Muscle of leg (tissue), 16 donors: ENCODE data around the gene TCN2. TPM values are rescaled to one million over a fixed set of nuclear protein-coding genes. Genes with fewer than 3 reads are reported as not detected.
"Not testable (repeated sequence)": the region's sequence is repeated elsewhere in the genome, so short reads cannot be mapped to it uniquely, and the experiment has no call there.

ENCODE experiments used
- DNase-seq: peaks from one replicate; pipeline ENCODE4 v3.0.0; 2013
- H3K27ac ChIP-seq: one replicate; pipeline ENCODE4 v1.5.1; 2013; ENCODE audit warnings: mild to moderate bottlenecking, low read length, control low read depth
- H3K27me3 ChIP-seq: one replicate; pipeline ENCODE4 v1.6.1; 2013; ENCODE audit warnings: low read length; ENCODE audit not compliant: control insufficient read depth, insufficient read depth
- H3K36me3 ChIP-seq: one replicate; pipeline ENCODE4 v1.6.1; 2013; ENCODE audit warnings: low read length; ENCODE audit not compliant: control insufficient read depth, insufficient read depth
- H3K4me1 ChIP-seq: one replicate; pipeline ENCODE4 v1.6.1; 2013; ENCODE audit warnings: low read length; ENCODE audit not compliant: control insufficient read depth, insufficient read depth
- H3K4me3 ChIP-seq: one replicate; pipeline ENCODE4 v1.5.1; 2013; ENCODE audit warnings: low read length, control low read depth
- H3K9me3 ChIP-seq: replicated peaks from 2 replicates; pipeline ENCODE4 v1.6.1; 2013; ENCODE audit warnings: low read depth, low read length; ENCODE audit not compliant: control insufficient read depth
- WGBS: methylation state at CpG from one replicate; pipeline ENCODE4 v1.1.5; 2013; ENCODE audit warnings: missing lambda C conversion rate; ENCODE audit not compliant: insufficient coverage; 5-methylcytosine and 5-hydroxymethylcytosine counted together
- long read RNA-seq, 11 donors: transcript quantifications; one replicate each; lab custom pipeline, GENCODE V29; 2026
- polyA plus RNA-seq, 8 donors: library from polyadenylated mRNA; unstranded; fragments of 120-200 nt; gene quantifications; one replicate each; pipeline versions ENCODE4 v1.2.1 to v1.2.3, GENCODE V29; 2013; ENCODE audit warnings: inconsistent platforms in 1 of 8, low replicate concordance in 1 of 8; ENCODE audit not compliant: insufficient read length in 8 of 8, insufficient read depth in 1 of 8
- total RNA-seq: library from RNA; stranded (reverse); fragments of 120-200 nt; gene quantifications from one replicate; pipeline ENCODE4 v1.2.4, GENCODE V29; 2013

TCN2 gene
- total RNA-seq (7.4 TPM), polyA plus RNA-seq (10 to 100 TPM in 4 of 8 donors, 1 to 10 TPM in 4; 6.0 to 13.2 (median 10.7) TPM)
- long read RNA-seq, donor 1, partial matches to known transcripts = 0 of 1 reads
- long read RNA-seq, donor 1, other reads (novel, unspliced or antisense) = 0 of 1 reads
- long read RNA-seq, donor 2 = 0 reads
- long read RNA-seq, donor 3, partial matches to known transcripts = 0 of 2 reads
- long read RNA-seq, donor 3, other reads (novel, unspliced or antisense) = 0 of 2 reads
- long read RNA-seq, donor 4, partial matches to known transcripts = 0 of 1 reads
- long read RNA-seq, donor 4, other reads (novel, unspliced or antisense) = 0 of 1 reads
- long read RNA-seq, donor 5, transcript TCN2-201 (9 exons, 2,535 nt) = major isoform, 7 of 9 reads
- long read RNA-seq, donor 5, partial matches to known transcripts = 0 of 9 reads
- long read RNA-seq, donor 5, other reads (novel, unspliced or antisense) = 0 of 9 reads
- long read RNA-seq, donor 6, partial matches to known transcripts = 0 of 1 reads
- long read RNA-seq, donor 6, other reads (novel, unspliced or antisense) = 0 of 1 reads
- long read RNA-seq, donor 7, partial matches to known transcripts = 0 of 3 reads
- long read RNA-seq, donor 7, other reads (novel, unspliced or antisense) = 0 of 3 reads
- long read RNA-seq, donor 8 = 0 reads
- long read RNA-seq, donor 9, partial matches to known transcripts = 0 of 1 reads
- long read RNA-seq, donor 9, other reads (novel, unspliced or antisense) = 0 of 1 reads
- long read RNA-seq, donor 10, transcript TCN2-201 (9 exons, 2,535 nt) = major isoform, 8 of 9 reads
- long read RNA-seq, donor 10, partial matches to known transcripts = 0 of 9 reads
- long read RNA-seq, donor 10, other reads (novel, unspliced or antisense) = 0 of 9 reads
- long read RNA-seq, donor 11, partial matches to known transcripts = 0 of 3 reads
- long read RNA-seq, donor 11, other reads (novel, unspliced or antisense) = 0 of 3 reads

DNA sequence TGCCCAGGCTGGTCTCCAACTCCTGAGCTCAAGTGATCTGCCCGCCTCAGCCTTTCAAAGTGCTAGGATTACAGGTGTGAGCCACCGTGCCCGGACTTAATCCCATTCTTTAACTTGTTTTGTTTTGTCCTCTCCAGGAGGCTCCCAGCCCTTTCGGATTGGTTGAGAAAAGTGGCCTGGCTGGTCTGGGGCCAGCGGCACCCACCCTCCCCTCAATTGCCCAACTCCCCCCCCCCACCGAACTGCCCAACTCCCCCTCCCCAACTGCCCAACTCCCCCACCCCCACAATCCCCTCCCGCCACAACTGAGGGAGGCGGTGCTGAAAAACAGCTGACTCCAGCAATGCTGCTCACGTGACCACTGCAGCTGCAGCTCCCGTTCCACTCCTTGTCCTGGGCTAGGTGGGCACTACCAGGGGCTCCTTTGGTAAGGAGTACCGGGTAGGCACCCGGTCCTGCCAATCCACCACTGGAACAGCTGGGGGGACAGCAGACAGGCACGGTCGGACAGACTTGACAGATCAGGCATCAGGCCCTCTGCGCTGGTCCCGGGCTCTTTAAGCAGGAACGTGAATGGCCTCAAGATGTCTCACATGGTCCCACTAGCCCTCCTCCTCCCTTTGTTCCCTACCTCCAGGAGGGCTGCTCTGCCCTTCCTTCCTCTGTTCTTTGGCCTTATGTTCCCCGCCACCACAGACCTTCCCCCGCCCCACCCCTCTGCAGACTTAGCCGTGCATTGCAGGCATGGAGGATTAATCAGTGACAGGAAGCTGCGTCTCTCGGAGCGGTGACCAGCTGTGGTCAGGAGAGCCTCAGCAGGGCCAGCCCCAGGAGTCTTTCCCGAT, at the start of gene TCN2:
Gene TCN2 (plus strand): TSS at position 720 of the 845 bp plus-strand sequence. CDS start 158 bp downstream, outside the sequence.
- H3K36me3 ChIP-seq = no peaks in the 10 kb centered on the region
- peak within 1 kb of the TSS; percentile 90 for H3K27ac ChIP-seq
- H3K4me3 ChIP-seq = peak within 1 kb of the TSS; percentile 72
- H3K4me1 ChIP-seq = peaks cover 37% of the 10 kb centered on the region
- H3K9me3 ChIP-seq = no peaks in the 10 kb centered on the region
- 0% methylated on average over 17 of the region's 24 CpGs for WGBS
- H3K27me3 ChIP-seq = no peaks in the 10 kb centered on the region
- DNase-seq = peak; percentile 88

DNA sequence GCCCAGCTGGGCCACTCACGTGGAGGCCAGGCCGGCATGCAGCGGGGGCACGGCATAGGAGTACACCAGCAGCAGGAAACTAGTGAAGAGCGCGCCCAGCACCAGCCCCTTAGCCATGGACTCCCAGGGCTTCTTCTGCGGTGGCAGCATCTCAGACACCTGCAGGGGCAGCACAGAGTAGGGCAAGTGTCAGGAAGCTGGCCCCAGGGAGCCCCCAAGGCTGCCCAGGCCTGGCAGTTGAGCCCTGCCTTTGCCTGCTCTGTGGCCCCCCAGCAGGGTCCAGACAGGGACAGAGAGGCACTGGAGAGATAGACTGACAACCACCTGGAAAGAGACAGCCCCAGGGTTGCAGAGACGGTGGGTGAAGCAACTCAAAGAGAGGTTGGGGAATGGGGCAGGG, 49.7 kb upstream of the TCN2 start:
- H3K4me3 ChIP-seq = no peak overlapping the region
- no peaks in the 10 kb centered on the region for H3K4me1 ChIP-seq
- no peak overlapping the region for H3K27ac ChIP-seq
- H3K36me3 ChIP-seq = peaks cover 3% of the 10 kb centered on the region
- no peak for DNase-seq
- H3K9me3 ChIP-seq = no peaks in the 10 kb centered on the region
- WGBS = 56% methylated on average over 7 of the region's 8 CpGs
- H3K27me3 ChIP-seq = no peaks in the 10 kb centered on the region

- Histone ChIP-seq H3K27ac (no peak overlapping the region), H3K4me1 (no peaks in the 10 kb centered on the region), H3K27me3 (no peaks in the 10 kb centered on the region), H3K4me3 (no peak overlapping the region), H3K9me3 (no peaks in the 10 kb centered on the region), H3K36me3 (peaks cover under 1% of the 10 kb centered on the region)
- 20% methylated on average over 1 of the region's 6 CpGs for WGBS
- DNase-seq = no peak
Observed at GRCh38 chr22:30559889-30560288, 47.1 kb upstream of the TCN2 start.

GRCh38 chr22:30560643-30561202, 46.3 kb upstream of the TCN2 start:
- H3K4me1 ChIP-seq, H3K9me3 ChIP-seq, DNase-seq, H3K36me3 ChIP-seq, H3K4me3 ChIP-seq, H3K27ac ChIP-seq, H3K27me3 ChIP-seq: not testable (repeated sequence)
- WGBS = 79% methylated on average over 9 of the region's 11 CpGs

GRCh38 chr22:30561402-30562189, 45.4 kb upstream of the TCN2 start:
- H3K27me3 ChIP-seq = no peaks in the 10 kb centered on the region
- no peak overlapping the region for H3K27ac ChIP-seq
- H3K9me3 ChIP-seq = no peaks in the 10 kb centered on the region
- no peaks in the 10 kb centered on the region for H3K36me3 ChIP-seq
- H3K4me1 ChIP-seq = no peaks in the 10 kb centered on the region
- no peak overlapping the region for H3K4me3 ChIP-seq
- WGBS = 59% methylated on average over 6 of the region's 10 CpGs
- DNase-seq = no peak

GRCh38 chr22:30562366-30562765, 44.6 kb upstream of the TCN2 start:
- Histone ChIP-seq H3K4me1 (no peaks in the 10 kb centered on the region), H3K36me3 (no peaks in the 10 kb centered on the region), H3K27me3 (no peaks in the 10 kb centered on the region), H3K9me3 (no peaks in the 10 kb centered on the region), H3K27ac (no peak overlapping the region), H3K4me3 (no peak overlapping the region)
- WGBS = 63% methylated on average over 3 of the region's 6 CpGs
- no peak for DNase-seq

DNA sequence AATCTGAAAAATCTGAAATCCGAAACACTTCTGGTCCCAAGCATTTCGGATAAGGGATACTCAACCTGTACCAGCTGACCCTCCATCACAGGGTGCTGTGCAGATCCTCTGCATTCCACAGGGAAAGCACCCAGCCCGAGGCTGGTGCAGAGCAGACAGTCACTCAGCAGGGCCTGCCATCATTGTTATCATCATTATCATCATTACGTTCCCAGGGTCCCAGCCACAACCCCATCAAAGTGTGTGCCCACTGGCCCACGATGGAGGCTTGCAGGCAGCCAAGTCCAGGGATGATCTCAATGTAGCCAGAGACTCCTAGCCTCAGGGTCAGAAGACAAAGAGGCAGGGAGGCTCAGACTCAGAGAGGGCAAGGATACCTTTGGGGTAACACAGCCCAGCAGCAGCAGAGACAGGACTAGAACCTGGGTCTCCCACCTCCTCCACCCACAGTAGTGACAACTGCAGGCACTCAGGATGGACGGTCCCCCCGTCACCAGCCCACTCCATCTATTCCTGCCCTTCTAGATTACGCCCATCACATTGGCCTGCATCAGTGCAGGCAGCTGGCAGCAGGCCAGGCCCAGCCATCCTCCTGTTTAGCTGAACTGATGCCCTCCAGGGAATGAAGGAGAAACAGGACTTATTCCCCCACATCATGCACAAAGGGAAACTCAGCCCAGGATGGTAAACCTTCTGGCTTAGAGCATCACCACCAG, 42.8 kb upstream of the TCN2 start:
- no peaks in the 10 kb centered on the region for H3K27me3 ChIP-seq
- DNase-seq = no peak
- 80% methylated on average over 8 of the region's 8 CpGs for WGBS
- no peak overlapping the region for H3K4me3 ChIP-seq
- no peaks in the 10 kb centered on the region for H3K4me1 ChIP-seq
- H3K36me3 ChIP-seq = no peaks in the 10 kb centered on the region
- no peak overlapping the region for H3K27ac ChIP-seq
- H3K9me3 ChIP-seq = no peaks in the 10 kb centered on the region

DNA sequence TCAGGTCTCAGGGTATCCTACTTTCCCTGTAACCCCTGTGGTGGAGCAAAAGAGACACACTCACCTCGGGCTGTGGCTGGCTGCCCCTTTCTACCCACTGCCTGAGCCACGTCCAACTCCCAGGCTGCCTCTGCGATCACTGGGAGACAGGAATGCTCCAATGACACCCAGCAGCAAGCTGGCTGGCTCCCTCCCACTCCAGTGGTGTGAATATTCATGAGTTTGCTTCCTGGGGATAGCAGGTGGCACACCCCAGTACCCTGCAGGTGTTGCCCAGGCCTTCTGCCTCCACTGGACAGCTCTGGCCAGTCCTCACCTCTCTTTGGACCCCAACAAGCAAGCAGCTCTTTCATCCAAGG, 42.2 kb upstream of the TCN2 start:
- 20% methylated on average over 1 of the region's 3 CpGs for WGBS
- H3K9me3 ChIP-seq = no peaks in the 10 kb centered on the region
- no peak overlapping the region for H3K4me3 ChIP-seq
- no peak overlapping the region for H3K27ac ChIP-seq
- no peak for DNase-seq
- H3K4me1 ChIP-seq = no peaks in the 10 kb centered on the region
- no peaks in the 10 kb centered on the region for H3K36me3 ChIP-seq
- no peaks in the 10 kb centered on the region for H3K27me3 ChIP-seq
